ENCODE measurements around the gene SLC22A25. TPM values are rescaled to one million over a fixed set of nuclear protein-coding genes. Genes with fewer than 3 reads are reported as not detected.

SLC22A25 gene
- total RNA-seq, 1 experiment from 2014 or later = not detected

DNA sequence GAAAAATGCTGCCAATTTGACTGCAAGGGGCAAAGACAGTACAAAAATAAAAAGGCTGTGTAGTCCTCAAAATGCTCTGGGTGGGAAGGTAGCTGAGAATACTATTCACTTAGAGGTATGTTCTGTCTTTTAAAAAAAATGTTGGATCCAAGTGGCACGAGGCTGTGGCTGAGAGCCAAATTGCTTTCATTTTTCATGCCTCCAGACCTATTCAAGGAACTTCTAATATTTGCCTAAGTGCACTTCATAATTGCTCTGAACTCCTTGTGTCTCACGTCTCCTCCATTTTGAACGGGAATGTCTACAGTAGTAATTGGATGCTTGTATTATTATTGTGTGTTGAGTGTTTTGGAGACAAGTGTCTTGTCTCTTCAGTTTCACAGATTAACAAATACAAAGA is 19.1 kb upstream of the SLC22A25 start:
- H4K20me1 ChIP-seq (ENCODE audit: control insufficient read depth, insufficient read depth, insufficient read length) = no peaks in the 10 kb centered on the region
- no peak overlapping the region for H3K14ac ChIP-seq (ENCODE audit: insufficient read depth, low read length)
- H2AK5ac ChIP-seq (ENCODE audit: insufficient read length, low read length) = no peak overlapping the region
- Mint-ChIP-seq H3K4me3 (no peak overlapping the region), H3K9me3 (peaks cover 0 to 7% of the 10 kb centered on the region in 2 experiments; a peak in 1 of 5 replicates), H3K36me3 (ENCODE audit: insufficient read depth in 1 of 3, low read depth in 3 of 3) (no peaks in the 10 kb centered on the region), H3K27ac (no peak overlapping the region), H3K27me3 (ENCODE audit: low read depth) (peaks cover 5% of the 10 kb centered on the region; the same call in 1 of the 2 replicates), H3K4me1 (no peaks in the 10 kb centered on the region)
- H3K79me1 ChIP-seq (ENCODE audit: insufficient read depth, low read depth, low read length, poor library complexity, severe bottlenecking) = no peaks in the 10 kb centered on the region
- no peak overlapping the region for H2BK5ac ChIP-seq (ENCODE audit: insufficient read length, low read length)
- H3T11ph ChIP-seq (ENCODE audit: low read length) = no peak overlapping the region
- H2BK20ac ChIP-seq (ENCODE audit: low read depth, low read length, poor library complexity, severe bottlenecking) = no peak overlapping the region
- no peak overlapping the region for H4K5ac ChIP-seq (ENCODE audit: insufficient read length, low read depth, low read length)
- H2AFZ ChIP-seq (ENCODE audit: low read length) = no peak overlapping the region
- no peak overlapping the region for H2BK120ac ChIP-seq (ENCODE audit: low read depth, low read length, poor library complexity, severe bottlenecking)
- no peak overlapping the region for H3K23ac ChIP-seq (ENCODE audit: insufficient read length, low read depth, low read length)
- no peak overlapping the region for H3K4me2 ChIP-seq (ENCODE audit: insufficient read depth, insufficient read length, low read length)
- no peaks in the 10 kb centered on the region for H3K23me2 ChIP-seq (ENCODE audit: insufficient read length, low read depth, low read length, poor library complexity, severe bottlenecking)
- TF ChIP-seq, protein P1, sequence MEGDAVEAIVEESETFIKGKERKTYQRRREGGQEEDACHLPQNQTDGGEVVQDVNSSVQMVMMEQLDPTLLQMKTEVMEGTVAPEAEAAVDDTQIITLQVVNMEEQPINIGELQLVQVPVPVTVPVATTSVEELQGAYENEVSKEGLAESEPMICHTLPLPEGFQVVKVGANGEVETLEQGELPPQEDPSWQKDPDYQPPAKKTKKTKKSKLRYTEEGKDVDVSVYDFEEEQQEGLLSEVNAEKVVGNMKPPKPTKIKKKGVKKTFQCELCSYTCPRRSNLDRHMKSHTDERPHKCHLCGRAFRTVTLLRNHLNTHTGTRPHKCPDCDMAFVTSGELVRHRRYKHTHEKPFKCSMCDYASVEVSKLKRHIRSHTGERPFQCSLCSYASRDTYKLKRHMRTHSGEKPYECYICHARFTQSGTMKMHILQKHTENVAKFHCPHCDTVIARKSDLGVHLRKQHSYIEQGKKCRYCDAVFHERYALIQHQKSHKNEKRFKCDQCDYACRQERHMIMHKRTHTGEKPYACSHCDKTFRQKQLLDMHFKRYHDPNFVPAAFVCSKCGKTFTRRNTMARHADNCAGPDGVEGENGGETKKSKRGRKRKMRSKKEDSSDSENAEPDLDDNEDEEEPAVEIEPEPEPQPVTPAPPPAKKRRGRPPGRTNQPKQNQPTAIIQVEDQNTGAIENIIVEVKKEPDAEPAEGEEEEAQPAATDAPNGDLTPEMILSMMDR (conservative IDR thresholded peaks at IDR 0.05) = no peak
- no CpG with 5 or more reads among the region's 3 CpGs for WGBS (ENCODE audit: extremely low coverage, insufficient read length, low lambda C conversion rate)
- no peak overlapping the region for H2BK12ac ChIP-seq (ENCODE audit: insufficient read length, low read depth, low read length)
- no peak overlapping the region for H4K91ac ChIP-seq (ENCODE audit: insufficient read length, low read depth, low read length)
- H3K18ac ChIP-seq (ENCODE audit: insufficient read length, low read depth, low read length) = no peak overlapping the region
- no peak overlapping the region for H2BK15ac ChIP-seq (ENCODE audit: low read depth, low read length)
- no peak overlapping the region for H3K27ac ChIP-seq (ENCODE audit: insufficient read length, low read depth, low read length)
- H3K27me3 ChIP-seq (ENCODE audit: insufficient read depth, low read length) = no peaks in the 10 kb centered on the region
- no peaks in the 10 kb centered on the region for H3K79me2 ChIP-seq (ENCODE audit: insufficient read depth, low read length)
- DNase-seq = no peak
- no peak overlapping the region for H3K56ac ChIP-seq (ENCODE audit: insufficient read length, low read depth, low read length)
- H3K4ac ChIP-seq (ENCODE audit: low read depth, low read length) = no peak overlapping the region
- H3K9me3 ChIP-seq (ENCODE audit: control insufficient read depth, low read depth, low read length) = no peaks in the 10 kb centered on the region
- no peak overlapping the region for H4K8ac ChIP-seq (replicated peaks; ENCODE audit: insufficient read length, low read depth, low read length)
- no peak overlapping the region for H3K9ac ChIP-seq (ENCODE audit: extremely low read depth, insufficient read length, low read length)
- no peaks in the 10 kb centered on the region for H3K4me1 ChIP-seq (ENCODE audit: insufficient read depth, low read length)

Measured in H9 (cell line).